OCI-LY7 (cell line): ENCODE measurements around the gene DACT2. TPM values are rescaled to one million over a fixed set of nuclear protein-coding genes. Genes with fewer than 3 reads are reported as not detected.
A peak's percentile ranks its signal among the peaks of the same experiment; 100 is the strongest.

ENCODE experiments used
- BruUV-seq: library from RNA; stranded (reverse); fragments of 400-500 nt; replicated peaks from 2 replicates; lab custom pipeline; 2021; lab: Mats Ljungman, UMichigan
- CTCF ChIA-PET: fragments of 300-600 bp; sonication (Branson Sonifier 250); formaldehyde crosslinking; loops from one replicate; lab custom pipeline; 2022; ENCODE audit warnings: antibody characterized with exemption; ENCODE audit not compliant: unreplicated experiment; lab: Charles Lee
- POLR2A ChIA-PET: fragments of 300-600 bp; sonication (Branson Sonifier 250); formaldehyde crosslinking; loops from one replicate; lab custom pipeline; 2022; ENCODE audit warnings: antibody characterized with exemption; lab: Charles Lee
- DNase-seq: peaks from one replicate; pipeline ENCODE4 v3.0.0-alpha.2; 2015; ENCODE audit warnings: low spot score
- H2AFZ ChIP-seq: fragments of 200-600 bp; sonication (generic), shearing (Covaris generic); 2 replicates; pipeline ENCODE4 v1.6.1; 2014; ENCODE audit warnings: mild to moderate bottlenecking, antibody characterized with exemption, low read length, moderate library complexity
- H3K27ac ChIP-seq: fragments of 200-600 bp; sonication (generic); 2 replicates; pipeline ENCODE4 v1.5.1; 2014; ENCODE audit warnings: mixed run types, low read depth, mild to moderate bottlenecking, moderate library complexity, low read length, inconsistent platforms; ENCODE audit not compliant: poor library complexity, severe bottlenecking
- H3K36me3 ChIP-seq: fragments of 200-600 bp; sonication (generic); 2 replicates; pipeline ENCODE4 v1.6.1; 2014; ENCODE audit warnings: mild to moderate bottlenecking, antibody characterized with exemption, low read length, moderate library complexity, mixed read lengths; ENCODE audit not compliant: insufficient read depth
- H3K4me1 ChIP-seq: fragments of 200-600 bp; sonication (generic); 2 replicates; pipeline ENCODE4 v1.5.1; 2014; ENCODE audit warnings: mild to moderate bottlenecking, low read length; ENCODE audit not compliant: insufficient read depth, poor library complexity, severe bottlenecking
- H3K4me2 ChIP-seq: fragments of 200-600 bp; sonication (generic); 2 replicates; pipeline ENCODE4 v1.6.1; 2014; ENCODE audit warnings: mild to moderate bottlenecking, low read length
- H3K4me3 ChIP-seq: fragments of 200-600 bp; sonication (generic); 2 replicates; pipeline ENCODE4 v1.5.1; 2014; ENCODE audit warnings: mild to moderate bottlenecking, low read depth, low read length; ENCODE audit not compliant: poor library complexity, severe bottlenecking
- H3K79me2 ChIP-seq: fragments of 200-600 bp; sonication (generic); 2 replicates; pipeline ENCODE4 v1.6.1; 2016; ENCODE audit warnings: low read depth, mild to moderate bottlenecking, low read length, moderate library complexity, mixed read lengths; ENCODE audit not compliant: insufficient read depth
- H3K9me2 ChIP-seq: fragments of 200-600 bp; sonication (generic); 2 replicates; pipeline ENCODE4 v1.6.1; 2016; ENCODE audit warnings: mild to moderate bottlenecking, low read length, mixed read lengths; ENCODE audit not compliant: insufficient read depth
- H3K9me3 ChIP-seq: fragments of 200-600 bp; sonication (generic); 2 replicates; pipeline ENCODE4 v1.6.1; 2014; ENCODE audit warnings: mild to moderate bottlenecking, mixed run types, low read length, mixed read lengths
- H4K20me1 ChIP-seq: fragments of 200-600 bp; sonication (generic); 2 replicates; pipeline ENCODE4 v1.6.1; 2014; ENCODE audit warnings: mild to moderate bottlenecking, antibody characterized with exemption, low read length, moderate library complexity, mixed read lengths; ENCODE audit not compliant: insufficient read depth
- CTCF ChIP-seq: fragments of 200-600 bp; sonication (generic); conservative IDR thresholded peaks from 2 replicates; pipeline ENCODE4 v1.5.1; 2014; ENCODE audit warnings: mild to moderate bottlenecking, antibody characterized with exemption, low read length, moderate library complexity, mixed read lengths
- EZH2phosphoT487 ChIP-seq: fragments of 200-600 bp; sonication (generic); IDR thresholded peaks from 2 replicates; pipeline ENCODE4 v1.6.1; 2018; ENCODE audit warnings: low read depth, borderline replicate concordance, mild to moderate bottlenecking, mixed run types, antibody characterized with exemption, low read length, moderate library complexity, mixed read lengths
- intact Hi-C: fragments of 100-400 bp; cut with micrococcal nuclease; formaldehyde crosslinking; loops from one replicate; pipeline ENCODE4 v1.10.0; 2022; ENCODE audit not compliant: unreplicated experiment
- total RNA-seq, 2 experiments: library from RNA; depleted of rRNA in 1 of 2; stranded (reverse); fragments of >200 nt in 1 of 2; shearing (Covaris generic) in 1 of 2; gene quantifications; 2 replicates each; pipeline ENCODE4 v1.2.3, GENCODE V29; 2014 to 2022

DACT2 gene
- total RNA-seq, 2 experiments from 2014 or later = not detected

GRCh38 chr6:168333039-168333438 lies 13.5 kb upstream of the DACT2 start:
- Histone ChIP-seq H3K9me3 (no peaks in the 10 kb centered on the region), H3K4me2 (no peak overlapping the region), H2AFZ (no peak overlapping the region), H3K4me1 (no peaks in the 10 kb centered on the region), H3K9me2 (no peaks in the 10 kb centered on the region), H4K20me1 (no peaks in the 10 kb centered on the region), H3K36me3 (no peaks in the 10 kb centered on the region), H3K79me2 (no peaks in the 10 kb centered on the region), H3K4me3 (no peak overlapping the region), H3K27ac (no peak overlapping the region)
- TF ChIP-seq CTCF = peak; percentile 69
- TF ChIP-seq EZH2phosphoT487 = no peak
- peak; percentile 19 for DNase-seq
- ChIA-PET CTCF (no interaction called here), POLR2A (no interaction called here)
- no TSS peak for BruUV-seq
- intact Hi-C loops = no loop called here

- no peak for DNase-seq
- TF ChIP-seq EZH2phosphoT487 (no peak), CTCF (no peak)
- Histone ChIP-seq H3K79me2 (no peaks in the 10 kb centered on the region), H3K9me2 (no peaks in the 10 kb centered on the region), H3K27ac (no peak overlapping the region), H2AFZ (no peak overlapping the region), H3K4me3 (no peak overlapping the region), H4K20me1 (no peaks in the 10 kb centered on the region), H3K36me3 (no peaks in the 10 kb centered on the region), H3K4me1 (no peaks in the 10 kb centered on the region), H3K9me3 (no peaks in the 10 kb centered on the region), H3K4me2 (no peak overlapping the region)
- ChIA-PET POLR2A (no interaction called here), CTCF (no interaction called here)
- intact Hi-C loops = no loop called here
- no TSS peak for BruUV-seq
These were observed 12.4 kb upstream of the DACT2 start for GRCh38 chr6:168332020-168332419.

- intact Hi-C loops = no loop called here
- no TSS peak for BruUV-seq
- Histone ChIP-seq H2AFZ (no peak overlapping the region), H3K36me3 (no peaks in the 10 kb centered on the region), H3K79me2 (no peaks in the 10 kb centered on the region), H4K20me1 (no peaks in the 10 kb centered on the region), H3K9me2 (no peaks in the 10 kb centered on the region), H3K9me3 (no peaks in the 10 kb centered on the region), H3K27ac (no peak overlapping the region), H3K4me1 (no peaks in the 10 kb centered on the region), H3K4me2 (no peak overlapping the region), H3K4me3 (no peak overlapping the region)
- ChIA-PET POLR2A (no interaction called here), CTCF (no interaction called here)
- no peak for DNase-seq
- TF ChIP-seq CTCF (no peak), EZH2phosphoT487 (no peak)
These were observed 11.5 kb upstream of the DACT2 start for GRCh38 chr6:168331058-168331457.
